NOMO-1 treated with DMSO at 0.1 percent for 48 hours (cell line): Measurements from ENCODE around the gene LRRC75A.
A peak's percentile ranks its signal among the peaks of the same experiment; 100 is the strongest.
"Not testable (repeated sequence)": the region's sequence is repeated elsewhere in the genome, so short reads cannot be mapped to it uniquely, and the experiment has no call there.

Experiments
- DNase-seq: peaks from one replicate; lab custom pipeline; 2025; ENCODE audit not compliant: unreplicated experiment; lab: John Stamatoyannopoulos, UW

Gene LRRC75A

GRCh38 chr17:16455997-16456741 is 35.8 kb downstream of the LRRC75A start:
- DNase-seq = no peak

- no peak for DNase-seq
These were observed 38.5 kb downstream of the LRRC75A start for GRCh38 chr17:16453493-16453851.

- not testable (repeated sequence) for DNase-seq
These were observed 39.7 kb downstream of the LRRC75A start for GRCh38 chr17:16452268-16452667.

GRCh38 chr17:16450028-16450427 is 42.0 kb downstream of the LRRC75A start:
- no peak for DNase-seq

- DNase-seq = no peak
These were observed 42.8 kb downstream of the LRRC75A start for GRCh38 chr17:16449121-16449570.

GRCh38 chr17:16448490-16448889 is 43.5 kb downstream of the LRRC75A start:
- DNase-seq = no peak

GRCh38 chr17:16447676-16448075 is 44.3 kb downstream of the LRRC75A start:
- DNase-seq = no peak

GRCh38 chr17:16446338-16446983 is 45.5 kb downstream of the LRRC75A start:
- DNase-seq = no peak

- no peak for DNase-seq
These were observed 47.6 kb downstream of the LRRC75A start for GRCh38 chr17:16444258-16444886.

GRCh38 chr17:16443511-16444257 is 48.3 kb downstream of the LRRC75A start:
- no peak for DNase-seq

GRCh38 chr17:16442594-16443510 is 49.1 kb downstream of the LRRC75A start:
- peak; percentile 25 for DNase-seq

GRCh38 chr17:16442141-16442540 is 49.9 kb downstream of the LRRC75A start:
- DNase-seq = peak; percentile 81

GRCh38 chr17:16440901-16441629 is 50.9 kb downstream of the LRRC75A start:
- no peak for DNase-seq

GRCh38 chr17:16440354-16440753 is 51.6 kb downstream of the LRRC75A start:
- not testable (repeated sequence) for DNase-seq

GRCh38 chr17:16439811-16440351 is 52.1 kb downstream of the LRRC75A start:
- DNase-seq = peak; percentile 65

- DNase-seq = peak; percentile 23
These were observed 52.6 kb downstream of the LRRC75A start for GRCh38 chr17:16439303-16439791.

- peak; percentile 99 for DNase-seq
These were observed 53.3 kb downstream of the LRRC75A start for GRCh38 chr17:16438557-16439302.

GRCh38 chr17:16438173-16438556 is 53.8 kb downstream of the LRRC75A start:
- no peak for DNase-seq

- no peak for DNase-seq
These were observed 54.9 kb downstream of the LRRC75A start for GRCh38 chr17:16437083-16437482.
